Breast epithelium (tissue), 4 donors: ENCODE measurements around the gene CCDC3. TPM values are rescaled to one million over a fixed set of nuclear protein-coding genes. Genes with fewer than 3 reads are reported as not detected.

Experiments used
- DNase-seq, 2 donors: peaks; one replicate each; pipeline ENCODE4 v3.0.0-alpha.2; 2019; ENCODE audit warnings: low spot score in 2 of 2
- H3K27ac ChIP-seq, 2 donors: fragments of 200-600 bp; sonication (generic) in 1 of 2; one replicate each; pipeline ENCODE4 v1.5.1; 2016 to 2019; ENCODE audit warnings: mild to moderate bottlenecking in 1 of 2
- H3K27me3 ChIP-seq, 2 donors: fragments of 200-600 bp; sonication (generic) in 1 of 2; one replicate each; pipeline versions ENCODE4 v1.5.1 to v1.6.0; 2017 to 2019; ENCODE audit warnings: control low read depth in 1 of 2, mild to moderate bottlenecking in 1 of 2
- H3K36me3 ChIP-seq: fragments of 200-600 bp; one replicate; pipeline ENCODE4 v1.5.1; 2019
- H3K4me1 ChIP-seq, 2 donors: fragments of 200-600 bp; sonication (generic); one replicate each; pipeline ENCODE4 v1.5.1; 2016 to 2019; ENCODE audit warnings: control low read depth in 1 of 2
- H3K4me3 ChIP-seq, 3 donors: fragments of 200-600 bp; sonication (generic); 1 replicate in 2 of 3; 2 replicates in 1 of 3; pipeline ENCODE4 v1.5.1; 2016 to 2019; ENCODE audit warnings: mild to moderate bottlenecking in 3 of 3, moderate library complexity in 2 of 3
- H3K9me3 ChIP-seq, 2 donors: fragments of 200-600 bp; sonication (generic) in 1 of 2; one replicate each; pipeline ENCODE4 v1.5.1; 2016 to 2019; ENCODE audit warnings: control low read depth in 1 of 2
- CTCF ChIP-seq, 3 donors: fragments of 450-650 bp; IDR thresholded peaks; one replicate each; pipeline ENCODE4 v1.5.1; 2016 to 2017; ENCODE audit warnings: antibody characterized with exemption in 3 of 3, mild to moderate bottlenecking in 3 of 3, moderate library complexity in 3 of 3
- POLR2A ChIP-seq: fragments of 450-650 bp; IDR thresholded peaks from one replicate; pipeline ENCODE4 v1.6.1; 2016; ENCODE audit warnings: antibody characterized with exemption, mild to moderate bottlenecking, moderate library complexity
- POLR2AphosphoS5 ChIP-seq, 3 donors: sonication (generic); formaldehyde crosslinking; IDR thresholded peaks; one replicate each; pipeline ENCODE4 v1.6.1; 2017; ENCODE audit warnings: antibody characterized with exemption in 3 of 3
- intact Hi-C: fragments of 100-400 bp; cut with DNase I; formaldehyde crosslinking; loops from one replicate; pipeline ENCODE4 v1.15.1; 2023; ENCODE audit warnings: low total_unique reads
- total RNA-seq, 3 donors: library from RNA; depleted of rRNA; stranded (reverse); fragments of >200 nt; gene quantifications; one replicate each; pipeline ENCODE4 v1.1.0, GENCODE V29; 2016

The CCDC3 gene
- total RNA-seq, 3 donors from 2014 or later = 8.2 to 13.0 (median 9.8) TPM

- Histone ChIP-seq H3K27me3 (no peaks in the 10 kb centered on the region), H3K9me3 (no peaks in the 10 kb centered on the region), H3K27ac (no peak overlapping the region), H3K36me3 (no peaks in the 10 kb centered on the region), H3K4me3 (no peak overlapping the region), H3K4me1 (no peaks in the 10 kb centered on the region)
- no peak for DNase-seq
- TF ChIP-seq POLR2AphosphoS5 (IDR thresholded peaks at IDR 0.05) = no peak
- no peak for TF ChIP-seq CTCF (IDR thresholded peaks at IDR 0.05)
- no peak for TF ChIP-seq POLR2A
- intact Hi-C loops = no loop called here
Observed at GRCh38 chr10:13047529-13048206, 46.2 kb upstream of the CCDC3 start.

DNA sequence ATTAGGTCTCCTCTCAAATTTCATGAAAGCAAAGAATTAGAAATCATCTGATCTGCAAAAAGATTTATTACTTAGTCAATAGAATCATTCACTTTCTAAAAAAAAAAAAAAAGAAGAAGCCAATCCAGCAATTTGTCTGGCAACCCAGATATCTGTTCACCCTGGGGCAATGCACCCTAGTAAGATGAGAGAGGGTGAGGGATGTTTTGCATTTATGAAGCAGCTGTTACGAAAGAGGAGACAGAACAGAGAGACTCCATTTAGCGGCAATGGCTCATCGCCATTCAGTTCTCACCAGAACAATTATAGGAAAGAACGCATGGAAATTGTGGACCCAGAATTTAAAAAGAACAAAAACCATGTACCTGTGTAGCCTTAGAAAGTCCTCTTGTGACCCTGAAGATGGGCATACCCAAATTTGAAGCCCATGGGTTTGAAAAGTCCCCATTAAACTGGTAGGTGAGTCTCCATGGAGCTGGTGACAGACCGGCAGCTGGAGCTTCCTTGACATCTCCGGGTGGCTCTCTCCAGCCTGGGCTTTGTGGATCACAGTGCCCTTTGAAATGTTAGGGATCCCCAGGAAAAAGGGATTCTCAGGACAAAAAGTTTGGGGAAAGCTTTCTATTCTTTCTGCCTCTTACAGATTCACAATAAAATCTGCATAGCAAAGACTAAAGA is 45.5 kb upstream of the CCDC3 start:
- Histone ChIP-seq H3K4me1 (no peaks in the 10 kb centered on the region), H3K9me3 (no peaks in the 10 kb centered on the region), H3K27ac (no peak overlapping the region), H3K27me3 (no peaks in the 10 kb centered on the region), H3K36me3 (no peaks in the 10 kb centered on the region), H3K4me3 (no peak overlapping the region)
- no peak for TF ChIP-seq POLR2AphosphoS5 (IDR thresholded peaks at IDR 0.05)
- TF ChIP-seq CTCF (IDR thresholded peaks at IDR 0.05) = no peak
- no peak for DNase-seq
- intact Hi-C loops = no loop called here

GRCh38 chr10:13043520-13043919 is 42.0 kb upstream of the CCDC3 start:
- H3K4me1 ChIP-seq = no peaks in the 10 kb centered on the region
- H3K27me3 ChIP-seq = no peaks in the 10 kb centered on the region
- intact Hi-C loops = no loop called here
- no peak overlapping the region for H3K4me3 ChIP-seq
- TF ChIP-seq POLR2A (no peak), CTCF (IDR thresholded peaks at IDR 0.05) (no peak), POLR2AphosphoS5 (IDR thresholded peaks at IDR 0.05) (no peak)
- H3K27ac ChIP-seq = no peak overlapping the region
- no peak for DNase-seq
- H3K9me3 ChIP-seq = no peaks in the 10 kb centered on the region
- no peaks in the 10 kb centered on the region for H3K36me3 ChIP-seq

DNA sequence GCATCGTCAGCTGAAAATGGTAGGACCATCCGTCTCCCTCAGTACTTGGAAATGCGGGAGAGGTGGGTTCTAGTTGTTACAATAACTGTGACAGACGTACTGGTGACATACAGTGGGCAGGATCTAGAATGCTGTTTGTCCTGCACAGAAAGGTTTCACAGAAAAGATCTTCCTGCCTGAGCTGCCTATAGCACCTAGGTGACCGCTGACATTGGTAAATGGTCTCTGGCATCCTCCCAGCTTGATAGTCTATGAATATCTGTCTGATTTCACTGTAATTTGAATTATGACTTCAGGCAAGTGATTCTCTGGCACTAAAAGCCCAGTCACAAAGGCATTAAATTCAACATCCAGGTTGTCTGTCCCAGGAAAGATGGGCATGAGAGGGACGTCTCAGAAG is 38.2 kb upstream of the CCDC3 start:
- Histone ChIP-seq H3K36me3 (no peaks in the 10 kb centered on the region), H3K27ac (no peak overlapping the region), H3K9me3 (no peaks in the 10 kb centered on the region), H3K4me1 (no peaks in the 10 kb centered on the region), H3K4me3 (no peak overlapping the region), H3K27me3 (no peaks in the 10 kb centered on the region)
- TF ChIP-seq POLR2A = no peak
- no peak for TF ChIP-seq POLR2AphosphoS5 (IDR thresholded peaks at IDR 0.05)
- TF ChIP-seq CTCF (IDR thresholded peaks at IDR 0.05) = no peak
- intact Hi-C loops = no loop called here
- no peak for DNase-seq

DNA sequence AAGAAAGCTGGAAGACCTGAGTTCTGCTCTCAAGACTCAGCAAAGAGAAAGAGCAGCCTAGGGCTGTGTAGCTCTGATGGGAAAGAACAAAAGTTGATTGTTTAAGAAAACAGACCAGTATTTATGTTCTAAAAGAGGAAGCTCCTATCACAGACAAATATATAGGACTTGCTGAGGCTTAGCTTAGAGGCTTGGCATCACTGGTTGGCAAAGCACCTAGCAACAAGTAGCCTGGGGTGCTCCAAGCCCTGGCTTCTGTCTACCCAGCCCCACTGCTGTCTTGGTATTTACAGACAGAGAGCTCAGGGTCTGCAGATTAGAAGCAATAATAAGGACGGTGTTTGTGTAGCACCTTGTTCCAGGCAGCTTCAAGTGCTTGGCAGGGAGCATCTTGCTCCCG is 36.9 kb upstream of the CCDC3 start:
- TF ChIP-seq POLR2AphosphoS5 (IDR thresholded peaks at IDR 0.05) (no peak), CTCF (IDR thresholded peaks at IDR 0.05) (no peak), POLR2A (no peak)
- Histone ChIP-seq H3K9me3 (no peaks in the 10 kb centered on the region), H3K4me1 (no peaks in the 10 kb centered on the region), H3K4me3 (no peak overlapping the region), H3K27me3 (no peaks in the 10 kb centered on the region), H3K36me3 (no peaks in the 10 kb centered on the region), H3K27ac (no peak overlapping the region)
- intact Hi-C loops = no loop called here
- DNase-seq = no peak
